Measurements from ENCODE around the gene DNLZ. TPM values are rescaled to one million over a fixed set of nuclear protein-coding genes. Genes with fewer than 3 reads are reported as not detected.
"Not testable (repeated sequence)": the region's sequence is repeated elsewhere in the genome, so short reads cannot be mapped to it uniquely, and the experiment has no call there.

DNLZ gene
- total RNA-seq, 1 experiment from 2014 or later: 36.6 TPM

DNA sequence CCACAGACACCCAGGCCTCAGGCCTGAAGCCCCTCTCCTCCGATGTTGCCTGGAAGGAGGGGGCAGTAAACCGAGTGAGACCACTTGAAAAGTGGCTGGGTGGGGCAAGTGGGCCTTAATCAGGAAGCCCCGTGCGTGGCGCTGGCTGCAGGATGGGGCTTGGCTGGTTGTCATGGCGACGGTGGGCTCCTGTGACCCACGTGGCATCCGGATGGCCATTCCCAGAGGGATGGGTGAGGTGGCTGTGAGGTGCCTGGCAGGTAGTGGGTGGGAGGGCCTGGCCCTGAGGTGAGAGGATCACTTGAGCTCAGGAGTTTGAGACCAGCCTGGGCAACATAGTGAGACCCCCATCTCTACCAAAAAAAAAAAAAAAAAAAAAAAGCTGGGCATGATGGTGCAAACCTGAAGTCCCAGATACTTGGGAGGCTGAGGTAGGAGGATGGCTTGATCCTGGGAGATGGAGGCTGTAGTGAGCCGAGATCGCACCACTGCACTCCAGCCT lies 31.0 kb downstream of the DNLZ start:
- no peak for DNase-seq (ENCODE audit: low read depth)

DNA sequence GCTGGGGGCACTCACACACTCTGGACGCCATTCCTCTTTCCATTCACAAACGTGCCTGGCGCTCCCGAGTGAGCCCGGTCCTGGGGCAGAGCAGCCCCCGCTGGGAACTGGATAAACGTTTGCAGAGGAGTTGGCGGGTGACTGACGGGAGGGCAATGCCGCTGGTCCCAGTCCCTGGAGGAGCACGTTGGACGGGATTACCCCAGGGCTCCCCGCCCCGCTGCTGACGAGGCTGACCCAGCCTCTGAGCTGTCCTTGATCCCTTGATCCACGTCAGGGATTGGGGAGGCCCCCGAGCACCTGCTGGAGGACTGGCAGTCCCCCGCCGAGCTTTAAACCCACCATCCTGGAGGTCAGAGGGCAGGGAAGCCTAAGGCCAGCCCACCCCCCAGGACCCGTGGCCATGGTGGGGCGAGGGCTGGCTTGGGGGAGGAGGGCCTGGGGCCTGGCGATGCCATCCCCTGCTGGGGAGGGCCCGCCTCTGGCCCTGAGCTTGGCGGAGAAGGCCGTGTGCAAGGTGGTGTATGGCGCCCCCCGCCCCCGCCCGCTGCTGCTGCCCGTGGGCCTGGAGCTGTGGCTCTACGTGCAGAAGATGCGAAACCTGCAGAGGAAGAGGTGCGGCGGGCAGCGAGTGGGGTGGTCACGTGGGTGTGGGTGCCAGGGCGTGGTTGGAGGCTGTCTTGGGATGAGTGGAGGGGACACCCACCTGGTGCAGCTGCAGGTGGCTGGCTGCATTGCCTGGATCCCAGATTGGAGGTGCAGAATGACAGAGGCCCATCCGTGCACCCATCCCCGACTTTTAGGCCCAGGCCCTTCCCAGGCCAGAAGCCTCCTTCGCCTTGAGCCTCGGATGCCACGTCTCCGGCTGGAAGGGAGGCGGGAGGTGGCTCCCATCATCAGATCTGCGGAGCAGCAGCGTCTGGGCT lies 31.7 kb downstream of the DNLZ start:
- DNase-seq (ENCODE audit: low read depth): no peak

DNA sequence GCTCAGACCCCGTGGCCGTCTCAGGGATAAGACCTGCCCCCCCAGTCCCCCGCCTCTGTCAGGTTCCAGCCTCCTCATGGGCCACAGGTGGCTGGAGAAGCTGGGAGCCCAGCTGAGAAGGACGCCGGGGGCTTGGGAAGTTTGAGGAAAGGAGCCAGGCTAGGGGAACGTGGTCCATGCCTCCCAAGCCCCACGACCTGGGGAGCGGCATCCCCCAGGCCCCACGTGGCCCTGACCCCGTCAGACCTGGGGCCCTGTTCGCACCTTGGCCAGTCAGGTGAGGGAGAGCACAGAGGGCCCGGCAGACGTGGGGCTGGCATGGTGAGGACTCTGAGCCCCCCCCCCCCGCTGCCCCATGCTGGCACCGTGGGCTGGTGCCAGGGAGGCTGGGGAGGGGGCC lies 32.5 kb downstream of the DNLZ start:
- no peak for DNase-seq (ENCODE audit: low read depth)

DNA sequence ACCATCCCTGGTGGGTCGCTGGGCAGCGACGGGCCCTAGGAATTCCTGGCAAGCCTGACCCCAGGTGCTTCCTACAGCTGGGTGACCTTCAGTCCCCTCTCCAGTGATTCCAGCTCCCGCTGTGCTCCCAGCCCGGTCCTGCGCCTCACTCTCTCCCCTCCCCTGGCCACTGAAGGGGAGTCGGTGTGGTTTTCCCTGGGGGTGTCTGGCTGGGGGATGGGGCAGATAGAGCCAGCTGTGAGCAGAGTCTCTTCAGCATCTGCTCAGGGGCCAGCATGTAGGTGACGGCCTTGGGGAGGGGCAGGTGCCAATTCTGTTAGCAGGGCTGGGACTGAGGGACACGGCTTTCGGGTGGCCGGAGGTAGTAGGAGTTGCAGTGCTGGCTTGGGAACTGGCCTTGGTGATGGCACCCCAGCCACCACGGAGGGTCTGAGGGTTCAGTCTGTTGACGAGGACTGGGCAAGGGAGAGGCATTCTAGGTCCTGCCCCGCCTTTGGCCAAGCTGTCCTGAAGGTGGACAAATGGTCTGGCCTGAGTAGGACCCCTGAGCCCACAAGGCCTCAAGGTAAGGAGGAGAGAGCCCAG lies 33.0 kb downstream of the DNLZ start:
- DNase-seq (ENCODE audit: low read depth): no peak

DNA sequence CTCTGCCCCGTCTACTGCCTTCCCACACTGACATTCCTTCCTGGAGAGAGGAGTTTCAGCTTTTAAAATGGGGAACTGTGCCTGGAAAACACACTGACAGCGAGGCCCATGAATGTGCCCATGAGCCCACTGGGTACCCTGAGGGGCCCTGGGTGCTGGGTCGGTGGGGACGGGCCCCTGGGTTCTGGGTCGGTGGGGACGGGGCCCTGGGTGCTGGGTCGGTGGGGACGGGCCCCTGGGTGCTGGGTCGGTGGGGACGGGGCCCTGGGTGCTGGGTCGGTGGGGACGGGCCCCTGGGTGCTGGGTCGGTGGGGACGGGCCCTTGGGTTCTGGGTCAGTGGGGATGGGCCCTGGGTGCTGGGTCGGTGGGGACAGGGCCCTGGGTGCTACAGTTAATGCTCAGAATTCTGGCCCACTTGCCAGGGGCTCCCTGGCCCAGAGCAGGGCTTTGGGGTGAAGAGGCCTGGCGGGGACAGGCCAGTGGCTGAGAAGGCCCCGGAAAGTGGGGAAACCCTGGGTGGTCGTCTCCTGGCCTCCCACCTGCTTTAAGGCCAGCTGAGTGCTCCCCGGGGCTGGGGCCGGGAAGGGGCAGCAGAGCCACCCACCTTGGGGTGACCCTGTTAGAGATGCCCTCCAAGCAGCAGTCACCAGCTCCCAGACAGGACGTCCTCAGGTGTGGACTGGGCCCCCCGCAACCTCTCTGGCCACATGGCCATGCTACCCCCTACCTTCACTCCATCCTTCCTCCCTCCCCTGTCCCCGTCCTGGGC lies 33.7 kb downstream of the DNLZ start:
- no peak for DNase-seq (ENCODE audit: low read depth)

DNA sequence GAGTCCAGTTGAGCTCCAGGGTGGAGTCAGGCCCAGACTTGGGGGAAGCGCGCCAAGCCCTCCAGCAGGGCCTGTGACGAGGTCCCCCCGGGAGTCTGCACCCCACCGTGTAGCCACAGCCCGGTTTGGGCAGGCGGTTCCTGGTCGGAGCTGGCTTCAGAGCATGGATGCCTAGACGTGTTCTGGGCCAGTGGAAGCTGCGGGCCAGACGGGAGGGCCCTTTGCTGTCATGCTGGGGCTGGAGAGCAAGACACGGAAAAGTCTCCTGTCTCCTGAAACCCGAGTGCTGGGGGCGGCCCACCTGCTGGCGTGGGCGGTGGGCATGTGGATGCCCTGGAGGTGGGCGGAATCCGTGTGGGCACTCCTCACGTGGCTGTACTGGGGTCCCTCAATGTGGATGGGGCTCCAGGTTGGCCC lies 34.3 kb downstream of the DNLZ start:
- DNase-seq (ENCODE audit: low read depth): no peak

DNA sequence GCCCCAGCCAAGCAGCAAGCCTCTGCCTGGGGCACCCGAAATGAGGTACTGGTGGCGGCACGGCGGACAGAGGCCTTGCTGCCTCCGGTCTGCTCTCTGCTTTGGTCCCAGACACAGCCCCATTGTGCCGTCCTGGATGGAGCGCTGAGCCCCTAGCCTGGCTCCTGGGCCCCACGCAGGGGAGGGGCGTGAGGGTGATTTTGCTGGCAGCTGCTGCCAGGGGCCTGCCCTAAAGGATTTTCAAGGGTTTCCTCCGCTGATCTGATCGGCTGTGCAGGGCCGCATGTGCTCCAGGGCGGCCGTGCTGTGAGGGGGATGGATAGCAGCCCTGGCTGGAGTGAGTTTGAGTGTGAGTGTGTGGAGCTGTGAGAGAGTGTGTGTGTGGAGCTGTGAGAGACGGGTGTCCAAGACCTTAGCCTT lies 34.9 kb downstream of the DNLZ start:
- no peak for DNase-seq (ENCODE audit: low read depth)

DNA sequence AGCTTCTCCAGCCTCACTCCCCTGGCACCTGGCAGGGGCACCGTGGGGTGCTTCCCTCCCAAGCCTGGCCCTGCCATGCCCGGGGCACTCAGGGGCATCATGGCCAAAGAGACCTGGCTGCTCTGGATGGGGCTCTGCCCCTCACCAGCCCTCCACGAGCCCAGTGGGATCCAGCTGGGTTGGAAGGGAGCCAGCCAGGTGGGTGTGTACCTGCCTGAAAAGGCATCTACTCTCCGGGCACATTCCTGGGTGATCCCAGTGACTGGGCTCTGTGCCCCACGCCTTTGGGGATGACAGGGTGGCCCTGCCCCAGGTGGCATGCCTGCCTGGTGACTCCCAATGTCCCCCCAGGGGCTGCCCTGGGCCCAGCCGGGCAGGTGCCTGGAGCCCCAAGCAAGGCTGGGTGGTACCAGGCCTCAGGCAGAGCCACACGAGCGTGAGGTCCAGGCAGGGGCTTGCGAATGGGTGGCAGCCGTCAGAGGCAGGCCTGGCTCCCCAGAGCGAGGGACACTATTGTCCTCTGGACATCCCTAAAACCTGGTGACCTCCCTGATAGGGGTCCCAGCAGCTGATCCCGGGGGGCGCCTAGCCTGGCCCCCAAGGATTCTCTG lies 35.4 kb downstream of the DNLZ start:
- no peak for DNase-seq (ENCODE audit: low read depth)

DNA sequence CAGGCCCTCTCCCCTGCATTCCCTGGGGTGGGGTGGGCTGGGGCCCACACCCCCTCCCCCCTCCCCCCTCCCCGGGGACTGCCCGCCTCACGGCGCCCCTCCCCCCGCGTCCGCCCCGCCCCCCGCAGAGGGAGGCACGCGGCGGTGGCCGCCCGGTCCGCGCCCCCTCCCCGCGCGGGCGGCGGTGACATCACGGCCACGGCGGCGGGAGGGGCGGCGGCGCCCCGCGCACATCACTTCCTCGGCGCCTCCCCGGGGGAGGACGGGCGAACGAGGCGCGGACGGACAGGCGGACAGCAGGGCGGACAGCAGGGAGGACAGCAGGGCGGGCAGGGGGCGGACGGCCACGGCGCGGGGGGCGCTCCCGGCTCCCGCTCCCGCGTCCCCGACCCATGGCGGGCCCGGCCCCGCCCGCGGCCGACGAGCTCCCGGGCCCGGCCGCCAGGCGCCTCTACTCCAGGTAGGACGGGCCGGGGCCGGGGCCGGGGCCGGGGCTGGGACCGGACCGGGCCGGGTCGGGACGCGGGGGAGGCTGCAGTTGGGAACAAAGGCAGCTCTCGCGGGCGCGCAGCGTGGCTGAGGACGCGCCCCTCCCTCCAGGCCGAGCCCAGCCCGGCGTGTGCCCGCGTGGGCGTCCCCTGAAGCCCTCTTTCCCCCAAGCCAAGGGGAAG lies 36.1 kb downstream of the DNLZ start, which contains the start of gene GPSM1:
TSS of gene GPSM1 (plus strand) at position 236 of the 671 bp plus-strand sequence. CDS start at position 393, 157 bp downstream.
- DNase-seq (ENCODE audit: low read depth): no peak

DNA sequence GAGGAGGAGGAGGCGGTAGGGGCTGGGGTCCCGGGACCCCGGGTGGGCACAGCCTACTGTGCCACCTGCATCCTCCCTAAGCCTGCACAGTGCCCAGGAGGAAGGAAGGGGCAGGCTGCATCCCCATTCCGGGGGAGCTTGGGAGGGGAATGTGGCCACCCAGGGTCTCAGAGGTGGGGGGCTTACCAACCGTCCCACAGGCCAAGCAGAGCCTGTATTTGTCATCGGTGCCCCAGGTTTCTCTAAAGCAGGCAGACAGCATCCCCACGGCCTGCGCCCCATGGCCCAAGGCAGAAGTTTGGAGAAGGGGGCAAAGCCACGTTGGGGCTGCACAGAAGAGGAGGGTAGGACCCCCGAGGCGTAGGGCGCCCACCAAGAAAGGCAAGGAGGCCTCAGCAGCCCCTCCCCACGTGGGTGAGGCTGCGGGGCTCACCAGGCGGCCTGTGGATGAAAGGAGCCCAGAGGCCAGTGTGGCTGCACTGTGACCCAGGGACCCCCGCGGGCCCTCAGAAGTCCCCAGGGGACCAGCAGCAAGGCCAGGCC lies 36.7 kb downstream of the DNLZ start:
- no peak for DNase-seq (ENCODE audit: low read depth)

DNA sequence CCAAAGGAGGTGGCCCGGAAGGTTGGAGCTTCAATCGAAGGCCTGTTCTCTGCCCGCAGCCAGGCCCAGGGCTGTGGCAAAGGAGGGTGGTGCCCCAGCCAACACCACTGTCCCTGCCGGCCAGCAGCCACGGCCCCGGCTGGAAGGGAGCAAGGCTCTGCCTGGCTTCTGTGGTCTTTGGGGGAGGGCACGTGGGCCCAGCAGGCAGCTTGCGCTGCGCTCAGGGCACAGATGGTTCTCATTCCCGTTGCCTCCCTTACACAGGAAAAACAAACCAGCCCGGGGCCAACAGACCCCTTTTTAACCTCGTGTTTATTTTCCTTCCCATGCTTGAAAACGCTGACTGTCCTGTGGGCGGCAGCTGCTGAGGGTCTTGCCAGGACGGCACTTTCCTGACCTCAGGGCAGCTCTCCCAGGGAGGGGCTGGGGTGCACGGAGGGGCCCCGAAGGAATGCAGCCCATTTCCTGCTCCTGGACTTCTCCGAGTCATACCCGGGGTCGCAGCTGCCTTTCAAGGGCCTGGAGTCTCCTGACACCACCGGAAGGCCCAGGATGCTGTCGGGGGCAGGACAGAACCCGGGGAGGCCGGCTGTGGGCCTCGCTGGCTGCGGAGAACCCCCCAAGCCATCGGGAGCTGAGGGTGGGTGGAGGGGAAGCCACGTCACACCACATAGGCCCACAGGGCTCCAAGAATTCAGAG lies 37.3 kb downstream of the DNLZ start:
- DNase-seq (ENCODE audit: low read depth): no peak

DNA sequence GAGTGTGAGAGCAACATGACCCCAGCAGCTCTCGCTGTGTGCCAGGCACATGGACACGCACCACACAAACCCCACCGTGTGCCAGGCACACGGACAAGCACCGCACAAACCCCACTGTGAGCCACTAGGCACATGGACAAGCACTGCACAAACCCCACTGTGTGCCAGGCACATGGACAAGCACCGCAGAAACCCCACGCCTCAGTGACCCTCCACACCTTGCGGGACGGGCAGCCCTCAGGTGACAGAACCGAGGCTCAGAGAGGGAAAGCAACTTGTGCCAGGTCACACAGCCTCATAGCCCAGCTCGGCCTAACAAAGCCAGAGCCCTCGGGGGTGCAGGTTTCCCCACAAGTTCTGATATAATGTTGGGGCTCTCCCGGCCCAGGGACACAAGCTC lies 38.2 kb downstream of the DNLZ start:
- no peak for DNase-seq (ENCODE audit: low read depth)

DNA sequence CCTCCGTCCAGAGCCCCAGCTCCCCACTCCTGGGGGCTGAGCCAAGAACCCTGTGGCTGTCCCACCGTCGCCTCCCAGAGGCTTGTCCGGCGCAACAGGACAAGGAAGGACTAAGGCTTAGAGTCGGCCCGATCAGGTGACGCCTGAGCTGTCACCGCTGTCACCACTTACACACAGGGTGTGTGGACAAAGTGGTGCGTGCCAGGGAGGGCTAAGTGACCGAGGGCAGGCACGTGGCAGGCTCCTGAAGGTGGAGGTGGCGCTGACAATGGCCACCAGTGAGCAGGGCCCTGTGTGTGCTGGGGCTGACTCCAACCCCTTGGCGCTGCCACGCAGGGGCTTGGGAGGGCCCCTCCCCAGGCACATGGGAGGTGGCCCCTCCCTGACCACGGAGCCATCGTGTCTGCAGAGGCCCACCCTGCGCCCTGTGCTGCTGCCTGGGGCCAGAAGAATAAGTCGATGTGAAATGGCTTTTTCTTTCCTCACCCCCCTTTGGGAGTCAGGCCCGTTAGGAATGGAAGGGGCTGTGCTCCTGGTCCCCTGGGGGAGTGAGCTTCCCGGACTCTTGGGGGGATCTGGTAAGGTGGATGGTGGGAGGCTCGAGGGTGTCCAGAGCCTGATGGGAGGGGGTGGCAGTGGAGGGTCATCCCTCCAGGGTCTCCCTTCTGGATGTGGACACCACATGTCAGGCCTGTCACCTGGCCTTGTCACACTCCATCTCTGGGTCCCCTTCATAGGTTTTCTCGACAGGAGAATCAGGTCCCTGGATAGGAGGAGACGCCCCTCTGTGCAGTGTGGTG lies 38.8 kb downstream of the DNLZ start:
- DNase-seq (ENCODE audit: low read depth): no peak

DNA sequence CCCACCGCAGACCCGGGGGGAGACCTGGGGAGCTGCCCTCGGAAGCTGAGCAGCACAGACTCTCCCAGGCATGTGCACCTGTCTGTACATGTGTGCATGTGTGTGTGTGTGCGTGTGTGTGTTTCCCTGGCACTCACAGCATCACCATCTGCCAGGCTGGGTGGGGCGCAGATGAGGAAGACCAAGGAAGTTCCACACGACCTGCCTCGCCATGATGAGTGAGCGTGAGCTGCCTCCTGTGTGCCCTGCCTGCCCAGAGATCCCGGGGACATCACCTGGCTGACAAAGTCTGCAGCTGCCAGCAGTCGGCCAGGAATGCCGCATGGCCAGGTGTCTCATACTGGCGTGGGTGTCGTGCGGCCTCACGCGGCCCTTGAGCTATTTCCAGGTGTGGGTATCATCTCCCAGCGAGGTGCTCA lies 40.2 kb downstream of the DNLZ start:
- DNase-seq (ENCODE audit: low read depth): no peak

DNA sequence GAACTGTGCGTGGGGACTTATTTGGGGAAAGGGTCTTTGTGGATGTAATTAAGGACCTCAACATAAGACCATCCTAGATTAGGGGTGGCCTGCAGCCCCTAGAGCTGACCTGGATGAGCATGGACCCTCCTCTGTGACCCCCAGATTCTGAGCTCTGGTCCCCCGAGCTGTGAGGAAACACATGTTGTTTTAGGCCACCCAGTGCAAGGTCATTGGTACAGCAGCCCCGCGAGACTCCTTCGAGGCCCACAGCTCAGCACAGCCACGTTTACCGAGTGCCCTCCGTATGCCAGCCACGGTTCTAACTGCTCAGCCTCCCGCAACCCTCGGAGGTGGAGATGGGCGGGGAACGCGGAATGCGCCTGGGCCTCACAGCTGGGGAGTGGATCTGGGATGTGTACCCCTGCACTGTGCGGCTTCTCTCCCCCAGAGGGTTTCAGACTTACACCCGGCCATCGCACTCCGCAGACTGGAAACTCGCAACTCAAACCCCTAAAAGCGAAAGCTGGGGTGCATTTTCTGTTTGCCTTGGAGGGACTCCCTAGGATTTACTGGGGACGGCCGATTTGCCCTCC lies 40.7 kb downstream of the DNLZ start:
- no peak for DNase-seq (ENCODE audit: low read depth)

DNA sequence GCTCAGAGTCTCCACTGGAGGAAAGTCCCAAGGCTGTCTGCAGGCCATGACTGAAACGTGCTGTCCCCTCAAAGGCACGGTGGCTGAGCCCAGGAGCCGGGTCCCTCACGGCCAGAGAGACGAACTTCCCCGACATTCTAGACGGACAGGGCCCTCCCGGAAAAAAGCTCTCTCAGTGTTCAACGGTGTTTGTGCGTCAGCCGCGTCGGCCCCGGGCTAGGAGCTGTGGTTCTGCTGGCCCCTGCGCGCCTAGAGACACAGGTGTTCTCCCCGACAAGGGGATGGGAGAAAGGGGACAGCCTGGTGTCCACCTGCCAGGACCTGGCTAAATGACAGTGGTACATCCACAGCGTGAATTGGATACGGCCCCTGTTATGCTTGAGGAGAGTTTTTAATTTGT lies 42.0 kb downstream of the DNLZ start:
- DNase-seq (ENCODE audit: low read depth): no peak

DNA sequence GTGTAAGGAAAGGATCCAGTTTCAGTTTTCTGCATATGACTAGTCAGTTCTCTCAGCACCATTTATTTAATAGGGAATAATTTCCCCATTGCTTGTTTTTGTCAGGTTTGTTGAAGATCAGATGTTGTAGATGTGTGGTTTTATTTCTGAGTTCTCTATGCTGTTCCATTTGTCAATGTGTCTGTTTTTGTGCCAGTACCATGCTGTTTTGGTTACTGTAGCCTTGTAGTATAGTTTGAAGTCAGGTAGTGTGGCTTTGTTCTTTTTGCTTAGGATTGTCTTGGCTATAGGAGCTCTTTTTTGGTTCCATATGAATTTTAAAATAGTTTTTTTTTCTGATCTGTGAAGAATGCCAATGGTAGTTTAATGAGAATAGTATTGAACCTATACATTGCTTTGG lies 42.6 kb downstream of the DNLZ start:
- not testable (repeated sequence) for DNase-seq (ENCODE audit: low read depth)

DNA sequence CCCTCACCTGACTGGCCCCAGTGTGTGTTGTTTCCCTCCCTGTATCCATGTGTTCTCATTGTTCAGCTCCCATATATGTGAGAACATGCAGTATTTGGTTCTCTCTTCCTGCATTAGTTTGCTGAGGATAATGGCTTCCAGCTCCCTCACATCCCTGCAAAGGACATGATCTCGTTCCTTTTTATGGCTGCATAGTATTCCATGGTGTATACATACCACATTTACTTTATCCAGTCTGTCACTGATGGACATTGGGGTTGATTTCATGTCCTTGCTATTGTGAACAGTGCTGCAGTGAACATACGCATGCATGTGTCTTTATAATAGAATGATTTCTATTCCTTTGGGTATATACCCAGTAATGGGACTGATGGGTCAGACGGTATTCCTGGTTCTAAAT lies 43.6 kb downstream of the DNLZ start:
- DNase-seq (ENCODE audit: low read depth): not testable (repeated sequence)

DNA sequence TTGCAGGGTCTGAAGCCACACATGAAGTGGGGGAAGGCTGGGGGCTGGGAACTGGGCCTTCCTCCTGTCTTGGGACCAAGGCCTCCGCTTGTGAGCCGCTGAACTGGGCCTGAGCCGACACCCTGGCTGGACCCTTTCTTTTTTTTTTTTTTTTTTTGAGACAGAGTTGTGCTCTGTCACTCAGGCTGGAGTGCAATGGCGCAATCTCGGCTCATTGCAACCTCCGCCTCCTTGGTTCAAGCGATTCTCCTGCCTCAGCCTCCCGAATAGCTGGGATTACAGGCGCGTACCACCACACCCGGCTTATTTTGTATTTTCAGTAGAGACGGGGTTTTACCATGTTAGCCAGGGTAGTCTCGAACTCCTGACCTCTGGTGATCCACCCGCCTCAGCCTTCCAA lies 44.3 kb downstream of the DNLZ start:
- DNase-seq (ENCODE audit: low read depth): not testable (repeated sequence)
